ENCODE results near the gene VSIG8.

GRCh38 chr1:159838715-159839114 is 23.7 kb downstream of the VSIG8 start:
- TF ChIP-seq TAF1 (IDR thresholded peaks at IDR 0.05; ENCODE audit: low read depth, low read length) = no peak
- TF ChIP-seq POLR2AphosphoS5 (IDR thresholded peaks at IDR 0.05; ENCODE audit: low read depth, low read length) = no peak
- TF ChIP-seq POLR2A (IDR thresholded peaks at IDR 0.05; ENCODE audit: low read depth, low read length) = no peak
